ENCODE measurements around the gene CBX4.

The CBX4 gene

GRCh38 chr17:79791735-79792161 lies 47.5 kb downstream of the CBX4 start:
- FAIRE-seq (no peak), DNase-seq (ENCODE audit: insufficient read length, low spot score) (no peak)

GRCh38 chr17:79790805-79791734 lies 48.2 kb downstream of the CBX4 start:
- FAIRE-seq = no peak
- DNase-seq (ENCODE audit: insufficient read length, low spot score) = no peak

- peak; percentile 88 for DNase-seq (ENCODE audit: insufficient read length, low spot score)
- no peak for FAIRE-seq
These were observed 49.1 kb downstream of the CBX4 start for GRCh38 chr17:79789943-79790804.

GRCh38 chr17:79788989-79789942 lies 50.0 kb downstream of the CBX4 start:
- no peak for DNase-seq (ENCODE audit: insufficient read length, low spot score)
- no peak for FAIRE-seq

- no peak for FAIRE-seq
These were observed 50.8 kb downstream of the CBX4 start for GRCh38 chr17:79788455-79788854.

GRCh38 chr17:79786930-79787643 lies 52.2 kb downstream of the CBX4 start:
- FAIRE-seq (no peak), DNase-seq (ENCODE audit: insufficient read length, low spot score) (no peak)

More at GRCh38 chr17:79788455-79788854, 50.8 kb downstream of the CBX4 start:
- no peak for DNase-seq (ENCODE audit: insufficient read length, low spot score)

- DNase-seq (ENCODE audit: insufficient read length, low spot score) = no peak
- FAIRE-seq = no peak
These were observed 53.1 kb downstream of the CBX4 start for GRCh38 chr17:79785900-79786810.

- FAIRE-seq (no peak), DNase-seq (ENCODE audit: insufficient read length, low spot score) (no peak)
These were observed 54.0 kb downstream of the CBX4 start for GRCh38 chr17:79785017-79785899.

- DNase-seq (ENCODE audit: insufficient read length, low spot score) (no peak), FAIRE-seq (no peak)
These were observed 54.8 kb downstream of the CBX4 start for GRCh38 chr17:79784353-79785016.

GRCh38 chr17:79783891-79784290 lies 55.3 kb downstream of the CBX4 start:
- DNase-seq (ENCODE audit: insufficient read length, low spot score) (no peak), FAIRE-seq (no peak)

Data from GM19239 (cell line).